Measurements from ENCODE around the gene ITGA11.

- TF ChIP-seq TAF1 (IDR thresholded peaks at IDR 0.05; ENCODE audit: low read depth, low read length): no peak
- TF ChIP-seq POLR2A (IDR thresholded peaks at IDR 0.05; ENCODE audit: low read depth, low read length): no peak
- TF ChIP-seq SPI1 (IDR thresholded peaks at IDR 0.05; ENCODE audit: low read depth, low read length): no peak
- TF ChIP-seq PAX5 (IDR thresholded peaks at IDR 0.05; ENCODE audit: insufficient read depth, low read length, severe bottlenecking): no peak
- TF ChIP-seq POLR2AphosphoS5 (IDR thresholded peaks at IDR 0.05; ENCODE audit: low read depth, low read length): no peak
Measured at GRCh38 chr15:68261980-68262379, 170.0 kb downstream of the ITGA11 start.

Measured in GM12891 (cell line).